Caco-2 (cell line): ENCODE results near the gene DLG2. TPM values are rescaled to one million over a fixed set of nuclear protein-coding genes. Genes with fewer than 3 reads are reported as not detected.
"Not testable (repeated sequence)": the region's sequence is repeated elsewhere in the genome, so short reads cannot be mapped to it uniquely, and the experiment has no call there.

ENCODE experiments used
- BruUV-seq: library from RNA; stranded (reverse); fragments of 400-500 nt; replicated peaks from 2 replicates; lab custom pipeline; 2021; lab: Mats Ljungman, UMichigan
- CTCF ChIA-PET: fragments of 300-600 bp; sonication (Branson Sonifier 250); formaldehyde crosslinking; loops from one replicate; lab custom pipeline; 2022; ENCODE audit warnings: antibody characterized with exemption; lab: Charles Lee
- POLR2A ChIA-PET: fragments of 300-600 bp; sonication (Branson Sonifier 250); formaldehyde crosslinking; loops from one replicate; lab custom pipeline; 2022; ENCODE audit warnings: antibody characterized with exemption; lab: Charles Lee
- DNase-seq, 2 experiments: peaks; one replicate each; pipeline versions ENCODE4 v3.0.0 to v3.0.0-alpha.2; 2020 to 2022
- H3K27me3 ChIP-seq: replicated peaks from 2 replicates; pipeline ENCODE4 v1.6.0; 2011; ENCODE audit warnings: low read length; ENCODE audit not compliant: control insufficient read depth, insufficient read depth
- H3K36me3 ChIP-seq: 2 replicates; pipeline ENCODE4 v1.5.1; 2011; ENCODE audit warnings: low read length; ENCODE audit not compliant: control insufficient read depth, insufficient read depth
- H3K4me1 ChIP-seq: fragments of 250-450 bp; sonication (Bioruptor Pico); 2 replicates; pipeline ENCODE4 v1.5.1; 2020; ENCODE audit warnings: mild to moderate bottlenecking
- H3K4me3 ChIP-seq: 2 replicates; pipeline ENCODE4 v1.5.1; 2011; ENCODE audit warnings: low read depth, mild to moderate bottlenecking, control low read depth, low read length
- H3K9me3 ChIP-seq: fragments of 250-450 bp; sonication (Bioruptor Pico); 2 replicates; pipeline ENCODE4 v1.5.1; 2020; ENCODE audit warnings: mild to moderate bottlenecking, moderate library complexity
- H3K27ac Mint-ChIP-seq: one replicate; pipeline ENCODE4 v1.8.0; 2022; ENCODE audit warnings: mixed read lengths; ENCODE audit not compliant: unreplicated experiment
- H3K27me3 Mint-ChIP-seq: one replicate; pipeline ENCODE4 v1.8.0; 2022; ENCODE audit warnings: mixed read lengths; ENCODE audit not compliant: insufficient read depth, unreplicated experiment
- H3K36me3 Mint-ChIP-seq: one replicate; pipeline ENCODE4 v1.8.0; 2022; ENCODE audit warnings: mild to moderate bottlenecking, mixed read lengths; ENCODE audit not compliant: insufficient read depth, unreplicated experiment
- H3K4me1 Mint-ChIP-seq: one replicate; pipeline ENCODE4 v1.8.0; 2022; ENCODE audit warnings: low read depth, mixed read lengths; ENCODE audit not compliant: unreplicated experiment
- H3K4me3 Mint-ChIP-seq: one replicate; pipeline ENCODE4 v1.8.0; 2022; ENCODE audit warnings: mild to moderate bottlenecking, moderate library complexity, mixed read lengths; ENCODE audit not compliant: unreplicated experiment
- H3K9me3 Mint-ChIP-seq: one replicate; pipeline ENCODE4 v1.8.0; 2022; ENCODE audit warnings: mixed read lengths; ENCODE audit not compliant: unreplicated experiment
- CTCF ChIP-seq, 2 experiments: fragments of 200-600 bp in 1 of 2; IDR thresholded peaks; 1 replicate in 1 of 2; 2 replicates in 1 of 2; pipeline versions ENCODE4 v1.5.1 to v1.8.0; 2011 to 2022; ENCODE audit warnings: antibody characterized with exemption in 1 of 2, control low read depth in 1 of 2, inconsistent platforms in 1 of 2, low read depth in 1 of 2, low read length in 1 of 2, mild to moderate bottlenecking in 1 of 2, moderate library complexity in 1 of 2; ENCODE audit not compliant: insufficient read depth in 1 of 2, severe bottlenecking in 1 of 2, unreplicated experiment in 1 of 2
- intact Hi-C: fragments of 100-400 bp; cut with micrococcal nuclease; formaldehyde crosslinking; loops from one replicate; pipeline ENCODE4 v1.10.0; 2022; ENCODE audit not compliant: unreplicated experiment
- total RNA-seq: library from RNA; stranded (reverse); gene quantifications from 2 replicates; pipeline ENCODE4 v1.2.3, GENCODE V29; 2022

The DLG2 gene
- total RNA-seq, 1 experiment from 2014 or later: 21.6 TPM

GRCh38 chr11:85232559-85232958, 394.6 kb downstream of the DLG2 start:
- Mint-ChIP-seq H3K4me3 (no peak overlapping the region), H3K9me3 (no peaks in the 10 kb centered on the region), H3K36me3 (no peaks in the 10 kb centered on the region), H3K4me1 (no peaks in the 10 kb centered on the region), H3K27me3 (peaks cover 8% of the 10 kb centered on the region), H3K27ac (no peak overlapping the region)
- no peaks in the 10 kb centered on the region for H3K4me1 ChIP-seq
- ChIA-PET POLR2A (no interaction called here), CTCF (no interaction called here)
- DNase-seq: no peak
- intact Hi-C loops: no loop called here
- no peak for TF ChIP-seq CTCF (IDR thresholded peaks at IDR 0.05; ENCODE audit: insufficient read depth in 1 of 2, low read depth in 1 of 2, low read length in 1 of 2, severe bottlenecking in 1 of 2, unreplicated experiment in 1 of 2)
- no peaks in the 10 kb centered on the region for H3K36me3 ChIP-seq
- H3K9me3 ChIP-seq: 0 out of 2 replicates have a peak, but pooled peaks cover 4% of the 10 kb centered on the region
- no peaks in the 10 kb centered on the region for H3K27me3 ChIP-seq
- H3K4me3 ChIP-seq: no peak overlapping the region
- no TSS peak for BruUV-seq

GRCh38 chr11:85231588-85231987, 395.6 kb downstream of the DLG2 start:
- H3K4me1 ChIP-seq: no peaks in the 10 kb centered on the region
- Mint-ChIP-seq H3K4me3 (no peak overlapping the region), H3K36me3 (no peaks in the 10 kb centered on the region), H3K9me3 (no peaks in the 10 kb centered on the region), H3K27ac (no peak overlapping the region), H3K4me1 (no peaks in the 10 kb centered on the region), H3K27me3 (peaks cover 8% of the 10 kb centered on the region)
- BruUV-seq: no TSS peak
- ChIA-PET CTCF (no interaction called here), POLR2A (no interaction called here)
- TF ChIP-seq CTCF (IDR thresholded peaks at IDR 0.05; ENCODE audit: insufficient read depth in 1 of 2, low read depth in 1 of 2, low read length in 1 of 2, severe bottlenecking in 1 of 2, unreplicated experiment in 1 of 2): no peak
- no peaks in the 10 kb centered on the region for H3K36me3 ChIP-seq
- H3K9me3 ChIP-seq: 0 out of 2 replicates have a peak, but pooled peaks cover 4% of the 10 kb centered on the region
- H3K27me3 ChIP-seq: no peaks in the 10 kb centered on the region
- intact Hi-C loops: no loop called here
- no peak for DNase-seq
- no peak overlapping the region for H3K4me3 ChIP-seq

- H3K27me3 ChIP-seq, CTCF ChIA-PET, DNase-seq, H3K4me1 ChIP-seq, H3K9me3 Mint-ChIP-seq, H3K36me3 Mint-ChIP-seq, H3K27ac Mint-ChIP-seq, POLR2A ChIA-PET, H3K36me3 ChIP-seq, BruUV-seq, H3K4me3 Mint-ChIP-seq, H3K27me3 Mint-ChIP-seq, H3K4me3 ChIP-seq, H3K9me3 ChIP-seq, H3K4me1 Mint-ChIP-seq, intact Hi-C loops: not testable (repeated sequence)
Observed at GRCh38 chr11:85229723-85230122, 397.4 kb downstream of the DLG2 start.

- no peak overlapping the region for H3K4me3 Mint-ChIP-seq
- H3K4me1 Mint-ChIP-seq: no peaks in the 10 kb centered on the region
- H3K27me3 Mint-ChIP-seq: no peaks in the 10 kb centered on the region
- no peak for TF ChIP-seq CTCF (IDR thresholded peaks at IDR 0.05; ENCODE audit: insufficient read depth in 1 of 2, low read depth in 1 of 2, low read length in 1 of 2, severe bottlenecking in 1 of 2, unreplicated experiment in 1 of 2)
- no peaks in the 10 kb centered on the region for H3K36me3 Mint-ChIP-seq
- no peak overlapping the region for H3K27ac Mint-ChIP-seq
- no peak for DNase-seq
- peaks cover 18% of the 10 kb centered on the region for H3K4me1 ChIP-seq
- intact Hi-C loops: no loop called here
- H3K4me3 ChIP-seq: no peak overlapping the region
- H3K9me3 ChIP-seq: peaks cover 3% of the 10 kb centered on the region; the same call in 1 of the 2 replicates
- no TSS peak for BruUV-seq
- peaks cover 18% of the 10 kb centered on the region for H3K9me3 Mint-ChIP-seq
- H3K36me3 ChIP-seq: no peaks in the 10 kb centered on the region
- no peaks in the 10 kb centered on the region for H3K27me3 ChIP-seq
- ChIA-PET POLR2A (no interaction called here), CTCF (interaction anchor here (1.0 kb wide), 1 partner anchor 9 kb away, joined by 3 read pairs; no protein-coding TSS in a partner anchor)
Observed at GRCh38 chr11:85196968-85197367, 430.2 kb downstream of the DLG2 start.
